Astrocyte of the cerebellum (primary cell): ENCODE data around the gene TFAP2C.

Source experiments
- DNase-seq: peaks from one replicate; pipeline ENCODE4 v3.0.0-alpha.2; 2011; ENCODE audit warnings: low read depth
- H3K4me3 ChIP-seq: 2 replicates; pipeline ENCODE4 v1.5.1; 2011; ENCODE audit warnings: mild to moderate bottlenecking, low read depth, low read length, moderate library complexity
- CTCF ChIP-seq: IDR thresholded peaks from 2 replicates; pipeline ENCODE4 v1.5.1; 2012; ENCODE audit warnings: low read length, low read depth, moderate library complexity, mild to moderate bottlenecking; ENCODE audit errors: missing control alignments
- in situ Hi-C: cut with HindIII; loops from 2 replicates; pipeline ENCODE4 v1.10.0; 2017; ENCODE audit warnings: low sequenced_read_pairs

TFAP2C gene

GRCh38 chr20:56588996-56589395 lies 40.1 kb upstream of the TFAP2C start:
- in situ Hi-C loops, result no loop called here
- no peak for DNase-seq
- no peak for TF ChIP-seq CTCF
- no peak overlapping the region for H3K4me3 ChIP-seq

- H3K4me3 ChIP-seq, result no peak overlapping the region
- in situ Hi-C loops, result no loop called here
- TF ChIP-seq CTCF, result no peak
- DNase-seq, result no peak
These were observed 39.5 kb upstream of the TFAP2C start for GRCh38 chr20:56589633-56590032.

GRCh38 chr20:56590888-56591287 lies 38.2 kb upstream of the TFAP2C start:
- no peak overlapping the region for H3K4me3 ChIP-seq
- no peak for TF ChIP-seq CTCF
- in situ Hi-C loops, result no loop called here
- no peak for DNase-seq

- no peak for DNase-seq
- TF ChIP-seq CTCF, result no peak
- no peak overlapping the region for H3K4me3 ChIP-seq
- in situ Hi-C loops, result no loop called here
These were observed 36.9 kb upstream of the TFAP2C start for GRCh38 chr20:56592211-56592610.

- in situ Hi-C loops, result no loop called here
These were observed 36.3 kb upstream of the TFAP2C start for GRCh38 chr20:56592817-56593216.

GRCh38 chr20:56595746-56596475 lies 33.2 kb upstream of the TFAP2C start:
- no peak overlapping the region for H3K4me3 ChIP-seq
- no peak for TF ChIP-seq CTCF
- DNase-seq, result no peak
- in situ Hi-C loops, result no loop called here

More at GRCh38 chr20:56592817-56593216, 36.3 kb upstream of the TFAP2C start:
- H3K4me3 ChIP-seq, result no peak overlapping the region
- no peak for TF ChIP-seq CTCF
- DNase-seq, result no peak
